Mesenchymal stem cell (in vitro differentiated cells and primary cell): Measurements from ENCODE around the gene TYMP.

Source experiments
- DNase-seq: peaks from one replicate; pipeline ENCODE4 v3.0.0-alpha.2; 2013
- H2AFZ ChIP-seq: one replicate; pipeline ENCODE4 v1.6.1; 2013; ENCODE audit warnings: low read depth, mild to moderate bottlenecking, control low read depth, inconsistent platforms, low read length, moderate library complexity
- H2AK5ac ChIP-seq: 2 replicates; pipeline ENCODE4 v1.6.1; 2013; ENCODE audit warnings: low read length, moderate library complexity, mild to moderate bottlenecking, inconsistent platforms; ENCODE audit not compliant: severe bottlenecking
- H2BK120ac ChIP-seq: one replicate; pipeline ENCODE4 v1.6.1; 2013; ENCODE audit warnings: low read depth, mild to moderate bottlenecking, inconsistent platforms, low read length, moderate library complexity
- H2BK12ac ChIP-seq, 2 experiments: one replicate each; pipeline ENCODE4 v1.6.1; 2013; ENCODE audit warnings: inconsistent platforms in 2 of 2, low read length in 2 of 2, mild to moderate bottlenecking in 2 of 2, moderate library complexity in 2 of 2, control low read depth in 1 of 2
- H2BK15ac ChIP-seq: one replicate; pipeline ENCODE4 v1.6.1; 2013; ENCODE audit warnings: mild to moderate bottlenecking, low read depth, inconsistent platforms; ENCODE audit not compliant: poor library complexity, severe bottlenecking
- H2BK5ac ChIP-seq: 2 replicates; pipeline ENCODE4 v1.6.1; 2013; ENCODE audit warnings: low read depth, mild to moderate bottlenecking, low read length, control low read depth, inconsistent platforms; ENCODE audit not compliant: poor library complexity, severe bottlenecking
- H3K14ac ChIP-seq, 2 experiments: one replicate each; pipeline ENCODE4 v1.6.1; 2013; ENCODE audit warnings: inconsistent platforms in 2 of 2, low read length in 2 of 2, control low read depth in 1 of 2, mild to moderate bottlenecking in 1 of 2, moderate library complexity in 1 of 2
- H3K18ac ChIP-seq, 2 experiments: one replicate each; pipeline ENCODE4 v1.6.1; 2013; ENCODE audit warnings: inconsistent platforms in 2 of 2, low read length in 2 of 2, control low read depth in 1 of 2, low read depth in 1 of 2, mild to moderate bottlenecking in 1 of 2
- H3K23ac ChIP-seq, 2 experiments: one replicate each; pipeline ENCODE4 v1.6.1; 2013; ENCODE audit warnings: inconsistent platforms in 2 of 2, low read length in 2 of 2, mild to moderate bottlenecking in 2 of 2, moderate library complexity in 2 of 2, control low read depth in 1 of 2
- H3K27ac ChIP-seq: 2 replicates; pipeline ENCODE4 v1.5.1; 2013; ENCODE audit warnings: mild to moderate bottlenecking, moderate library complexity, low read length, control low read depth, inconsistent platforms; ENCODE audit not compliant: poor library complexity, severe bottlenecking
- H3K27me3 ChIP-seq, 2 experiments: 2 replicates each; pipeline versions ENCODE4 v1.6.1 to v1.7.0; 2013; ENCODE audit warnings: low read length in 2 of 2, mild to moderate bottlenecking in 2 of 2, moderate library complexity in 2 of 2, control low read depth in 1 of 2, inconsistent platforms in 1 of 2; ENCODE audit not compliant: control insufficient read depth in 1 of 2, insufficient read depth in 1 of 2
- H3K36me3 ChIP-seq, 2 experiments: 2 replicates each; pipeline versions ENCODE4 v1.6.1 to v1.7.0; 2013; ENCODE audit warnings: low read length in 2 of 2, control low read depth in 1 of 2, inconsistent platforms in 1 of 2, low read depth in 1 of 2, mild to moderate bottlenecking in 1 of 2; ENCODE audit not compliant: insufficient read depth in 2 of 2, control insufficient read depth in 1 of 2
- H3K4ac ChIP-seq, 2 experiments: one replicate each; pipeline ENCODE4 v1.6.1; 2013; ENCODE audit warnings: inconsistent platforms in 2 of 2, low read length in 2 of 2, mild to moderate bottlenecking in 2 of 2, moderate library complexity in 2 of 2, control low read depth in 1 of 2, low read depth in 1 of 2
- H3K4me1 ChIP-seq: 2 replicates; pipeline ENCODE4 v1.6.1; 2013; ENCODE audit warnings: low read depth, low read length, control low read depth; ENCODE audit not compliant: control insufficient read depth, insufficient read depth
- H3K4me2 ChIP-seq: 2 replicates; pipeline ENCODE4 v1.6.1; 2013; ENCODE audit warnings: low read length, mild to moderate bottlenecking, inconsistent platforms; ENCODE audit not compliant: poor library complexity, severe bottlenecking
- H3K4me3 ChIP-seq, 2 experiments: 2 replicates each; pipeline versions ENCODE4 v1.5.1 to v1.7.0; 2013; ENCODE audit warnings: low read length in 2 of 2, mild to moderate bottlenecking in 2 of 2, control low read depth in 1 of 2, low read depth in 1 of 2; ENCODE audit not compliant: insufficient read depth in 1 of 2
- H3K79me1 ChIP-seq: replicated peaks from 2 replicates; pipeline ENCODE4 v1.6.1; 2013; ENCODE audit warnings: mild to moderate bottlenecking, control low read depth, low read length, inconsistent platforms; ENCODE audit not compliant: poor library complexity, severe bottlenecking
- H3K9ac ChIP-seq: 2 replicates; pipeline ENCODE4 v1.7.0; 2013; ENCODE audit warnings: mild to moderate bottlenecking, low read length, moderate library complexity
- H3K9me3 ChIP-seq: 2 replicates; pipeline ENCODE4 v1.7.0; 2013; ENCODE audit warnings: mild to moderate bottlenecking, low read length; ENCODE audit not compliant: control insufficient read depth
- H4K8ac ChIP-seq: one replicate; pipeline ENCODE4 v1.6.1; 2013; ENCODE audit warnings: inconsistent platforms, mild to moderate bottlenecking, low read length, moderate library complexity
- H4K91ac ChIP-seq: one replicate; pipeline ENCODE4 v1.6.1; 2013; ENCODE audit warnings: mild to moderate bottlenecking, low read length, inconsistent platforms
- WGBS: methylation state at CpG from one replicate; pipeline ENCODE4 v1.1.7; 2013; ENCODE audit warnings: mixed read lengths; 5-methylcytosine and 5-hydroxymethylcytosine counted together

The TYMP gene

GRCh38 chr22:50489363-50490243, 40.2 kb downstream of the TYMP start:
- no peak overlapping the region for H3K9ac ChIP-seq
- H2AFZ ChIP-seq: no peak overlapping the region
- H3K4me1 ChIP-seq: peaks cover 22% of the 10 kb centered on the region
- 90% methylated on average over 31 of the region's 31 CpGs for WGBS
- H3K18ac ChIP-seq: no peak overlapping the region
- H3K14ac ChIP-seq: no peak overlapping the region
- H3K27ac ChIP-seq: no peak overlapping the region
- no peak for DNase-seq
- H2BK120ac ChIP-seq: no peak overlapping the region
- H3K4me3 ChIP-seq: peak overlapping the region in 1 of 2 experiments; percentile 7
- H4K91ac ChIP-seq: no peak overlapping the region
- H3K79me1 ChIP-seq: no peaks in the 10 kb centered on the region
- H2BK12ac ChIP-seq: no peak overlapping the region
- H2AK5ac ChIP-seq: no peak overlapping the region
- H2BK5ac ChIP-seq: no peak overlapping the region
- H2BK15ac ChIP-seq: no peak overlapping the region
- no peaks in the 10 kb centered on the region for H3K9me3 ChIP-seq
- no peak overlapping the region for H3K4ac ChIP-seq
- no peak overlapping the region for H4K8ac ChIP-seq
- H3K27me3 ChIP-seq: peaks cover 0 to 39% of the 10 kb centered on the region in 2 experiments
- peaks cover 0 to 4% of the 10 kb centered on the region in 2 experiments for H3K36me3 ChIP-seq
- H3K23ac ChIP-seq: no peak overlapping the region
- no peak overlapping the region for H3K4me2 ChIP-seq

- Histone ChIP-seq H2BK15ac (no peak overlapping the region), H3K4me2 (no peak overlapping the region), H3K23ac (no peak overlapping the region), H3K79me1 (no peaks in the 10 kb centered on the region), H4K8ac (no peak overlapping the region), H2BK12ac (no peak overlapping the region), H3K18ac (no peak overlapping the region), H3K4me3 (no peak overlapping the region), H4K91ac (no peak overlapping the region), H3K27ac (no peak overlapping the region), H3K14ac (no peak overlapping the region), H2AFZ (no peak overlapping the region), H3K9ac (no peak overlapping the region), H3K27me3 (peaks cover 0 to 46% of the 10 kb centered on the region in 2 experiments), H3K4ac (no peak overlapping the region), H2BK5ac (no peak overlapping the region), H2AK5ac (no peak overlapping the region), H2BK120ac (no peak overlapping the region), H3K9me3 (no peaks in the 10 kb centered on the region), H3K36me3 (peaks cover 0 to 4% of the 10 kb centered on the region in 2 experiments), H3K4me1 (peaks cover 28% of the 10 kb centered on the region)
- 81% methylated on average over 18 of the region's 19 CpGs for WGBS
- DNase-seq: no peak
Measured at GRCh38 chr22:50488886-50489285, 40.9 kb downstream of the TYMP start.

GRCh38 chr22:50488006-50488677, 41.7 kb downstream of the TYMP start:
- H2AFZ ChIP-seq: no peak overlapping the region

More at GRCh38 chr22:50488006-50488677, 41.7 kb downstream of the TYMP start:
- H3K9ac ChIP-seq: no peak overlapping the region
- peaks cover 0 to 7% of the 10 kb centered on the region in 2 experiments for H3K36me3 ChIP-seq
- H2BK15ac ChIP-seq: no peak overlapping the region
- no peak for DNase-seq
- 88% methylated on average over 9 of the region's 18 CpGs for WGBS
- H2BK120ac ChIP-seq: no peak overlapping the region
- no peak overlapping the region for H3K14ac ChIP-seq
- H4K8ac ChIP-seq: no peak overlapping the region
- H3K4me1 ChIP-seq: peaks cover 30% of the 10 kb centered on the region
- no peak overlapping the region for H2BK12ac ChIP-seq
- no peak overlapping the region for H3K4me2 ChIP-seq
- no peak overlapping the region for H3K4ac ChIP-seq
- H4K91ac ChIP-seq: no peak overlapping the region
- H3K27me3 ChIP-seq: peaks cover 0 to 54% of the 10 kb centered on the region in 2 experiments
- H3K9me3 ChIP-seq: no peaks in the 10 kb centered on the region
- H2BK5ac ChIP-seq: no peak overlapping the region
- no peak overlapping the region for H2AK5ac ChIP-seq
- no peak overlapping the region for H3K4me3 ChIP-seq
- no peak overlapping the region for H3K27ac ChIP-seq
- no peaks in the 10 kb centered on the region for H3K79me1 ChIP-seq
- no peak overlapping the region for H3K23ac ChIP-seq
- no peak overlapping the region for H3K18ac ChIP-seq
